NB4 (cell line): ENCODE results near the gene PGA3.

Experiments used
- DNase-seq: peaks from one replicate; pipeline ENCODE4 v3.0.0; 2010; ENCODE audit warnings: low read depth
- H3K4me3 ChIP-seq: one replicate; pipeline ENCODE4 v1.5.1; 2011; ENCODE audit warnings: mild to moderate bottlenecking, low read depth, low read length, moderate library complexity
- CTCF ChIP-seq: IDR thresholded peaks from one replicate; pipeline ENCODE4 v1.5.1; 2012; ENCODE audit warnings: low read depth, low read length
- MAX ChIP-seq: IDR thresholded peaks from 2 replicates; pipeline ENCODE4 v1.6.1; 2011; ENCODE audit warnings: low read depth, low read length
- MYC ChIP-seq: IDR thresholded peaks from 2 replicates; pipeline ENCODE4 v1.6.1; 2011; ENCODE audit warnings: low read depth, low read length
- POLR2A ChIP-seq: IDR thresholded peaks from 2 replicates; pipeline ENCODE4 v1.6.1; 2011; ENCODE audit warnings: mild to moderate bottlenecking; ENCODE audit not compliant: insufficient read length; ENCODE audit errors: extremely low read depth

Gene PGA3

GRCh38 chr11:61158691-61159381, 44.5 kb upstream of the PGA3 start:
- no peak for TF ChIP-seq CTCF
- no peak for TF ChIP-seq POLR2A
- TF ChIP-seq MAX, result no peak
- no peak for TF ChIP-seq MYC
- H3K4me3 ChIP-seq, result no peak overlapping the region
- DNase-seq, result no peak

- DNase-seq, result no peak
- H3K4me3 ChIP-seq, result peak overlapping the region; percentile 68
- TF ChIP-seq CTCF, result no peak
Measured at GRCh38 chr11:61160487-61161189, 42.7 kb upstream of the PGA3 start.

- H3K4me3 ChIP-seq, result peak within 1 kb of the TSS; percentile 75
- TF ChIP-seq CTCF (no peak), MAX (peak; percentile 67), MYC (peak; percentile 85), POLR2A (peak; percentile 93)
- peak; percentile 95 for DNase-seq
Measured at GRCh38 chr11:61161190-61162091, 41.9 kb upstream of the PGA3 start, which contains the start of gene VPS37C. Gene VPS37C, minus strand, starts transcription at chr11:61161426. Its CDS starts 22,597 bp downstream, at chr11:61138829.

GRCh38 chr11:61162092-61162941, 41.0 kb upstream of the PGA3 start:
- no peak for TF ChIP-seq MYC
- TF ChIP-seq POLR2A, result no peak
- TF ChIP-seq MAX, result no peak
- TF ChIP-seq CTCF, result no peak
- H3K4me3 ChIP-seq, result peak overlapping the region; percentile 75
- DNase-seq, result peak; percentile 58

- no peak for TF ChIP-seq CTCF
- TF ChIP-seq MYC, result no peak
- no peak for TF ChIP-seq POLR2A
- no peak for TF ChIP-seq MAX
- no peak for DNase-seq
Measured at GRCh38 chr11:61163021-61163420, 40.3 kb upstream of the PGA3 start.

More at GRCh38 chr11:61163021-61163420, 40.3 kb upstream of the PGA3 start:
- H3K4me3 ChIP-seq, result no peak overlapping the region
